Stimulated activated CD4-positive, alpha-beta T cell treated with anti-CD3 and anti-CD28 coated beads, TNF-alpha, amount 100 ng/mL, for 1 hour (primary cell): Measurements from ENCODE around the gene BRD1.
A peak's percentile ranks its signal among the peaks of the same experiment; 100 is the strongest.

Experiments
- DNase-seq, 3 donors: peaks; one replicate each; pipeline ENCODE4 v3.0.0-alpha.2; 2020; ENCODE audit warnings: low read depth in 3 of 3, low spot score in 1 of 3

The BRD1 gene

GRCh38 chr22:49734882-49735281, 92.8 kb downstream of the BRD1 start:
- no peak for DNase-seq

- no peak for DNase-seq
These were observed 93.3 kb downstream of the BRD1 start for GRCh38 chr22:49734390-49734789.

GRCh38 chr22:49733631-49734030, 94.0 kb downstream of the BRD1 start:
- no peak for DNase-seq

GRCh38 chr22:49730656-49731055, 97.0 kb downstream of the BRD1 start:
- no peak for DNase-seq

- DNase-seq = no peak
These were observed 99.0 kb downstream of the BRD1 start for GRCh38 chr22:49728570-49729271.

GRCh38 chr22:49727881-49728569, 99.6 kb downstream of the BRD1 start:
- no peak for DNase-seq

GRCh38 chr22:49727191-49727880, 100.3 kb downstream of the BRD1 start:
- DNase-seq = no peak

GRCh38 chr22:49726701-49727101, 101.0 kb downstream of the BRD1 start:
- no peak for DNase-seq

- DNase-seq = no peak
These were observed 101.5 kb downstream of the BRD1 start for GRCh38 chr22:49726022-49726681.

- DNase-seq = no peak
These were observed 102.2 kb downstream of the BRD1 start for GRCh38 chr22:49725516-49725915.

GRCh38 chr22:49724893-49725489, 102.7 kb downstream of the BRD1 start:
- peak; percentile 24 to 66 (median 40) for DNase-seq

- peak in 1 of 3 donors; percentile 29 for DNase-seq
These were observed 103.4 kb downstream of the BRD1 start for GRCh38 chr22:49724030-49724892.

- DNase-seq = no peak
These were observed 104.1 kb downstream of the BRD1 start for GRCh38 chr22:49723478-49724029.
